HEK293 (cell line): Measurements from ENCODE around the gene ZFYVE28.

Source experiments
- CTCF ChIA-PET: fragments of 350-600 bp; formaldehyde crosslinking; extraction: SDS; loops from one replicate; lab custom pipeline; 2021; ENCODE audit warnings: antibody characterized with exemption; lab: Yijun Ruan, JAX
- POLR2A ChIA-PET: fragments of 300-600 bp; formaldehyde crosslinking; extraction: SDS; loops from one replicate; lab custom pipeline; 2020; ENCODE audit warnings: antibody characterized with exemption, inconsistent platforms; lab: Yijun Ruan, JAX
- H3K27ac ChIP-seq: fragments of 200-500 bp; sonication (Bioruptor generic); 2 replicates; pipeline ENCODE4 v1.5.1; 2014; ENCODE audit warnings: low read depth, low read length, control low read depth, inconsistent platforms; ENCODE audit errors: extremely low read depth
- H3K36me3 ChIP-seq, 2 experiments: fragments of 200-500 bp in 1 of 2; sonication (Bioruptor generic) in 1 of 2; 1 replicate in 1 of 2; 2 replicates in 1 of 2; pipeline ENCODE4 v1.5.1; 2014 to 2017; ENCODE audit warnings: inconsistent platforms in 2 of 2, low read length in 2 of 2; ENCODE audit not compliant: control insufficient read depth in 2 of 2, insufficient read depth in 1 of 2
- H3K4me1 ChIP-seq: fragments of 200-500 bp; sonication (Bioruptor generic); 2 replicates; pipeline ENCODE4 v1.5.1; 2014; ENCODE audit warnings: mild to moderate bottlenecking, low read length, inconsistent platforms; ENCODE audit not compliant: control insufficient read depth, insufficient read depth
- H3K4me3 ChIP-seq: 2 replicates; pipeline ENCODE4 v1.5.1; 2011; ENCODE audit warnings: low read depth, mild to moderate bottlenecking, control low read depth, low read length, moderate library complexity
- H3K9me3 ChIP-seq: fragments of 200-500 bp; sonication (Bioruptor generic); 2 replicates; pipeline ENCODE4 v1.5.1; 2014; ENCODE audit warnings: low read depth, low read length, inconsistent platforms; ENCODE audit not compliant: control insufficient read depth, insufficient read depth
- GLIS1 ChIP-seq: fragments of 450-650 bp; formaldehyde crosslinking; IDR thresholded peaks from 2 replicates; pipeline ENCODE4 v1.5.1; 2016; ENCODE audit warnings: missing biosample characterization, missing genetic modification characterization
- KLF8 ChIP-seq: fragments of 450-650 bp; formaldehyde crosslinking; IDR thresholded peaks from 2 replicates; pipeline ENCODE4 v1.5.1; 2016; ENCODE audit warnings: missing biosample characterization, missing genetic modification characterization
- PRDM10 ChIP-seq: fragments of 450-650 bp; formaldehyde crosslinking; IDR thresholded peaks from 2 replicates; pipeline ENCODE4 v1.5.1; 2016; ENCODE audit warnings: missing biosample characterization, missing genetic modification characterization
- ZBTB17 ChIP-seq: fragments of 450-650 bp; formaldehyde crosslinking; IDR thresholded peaks from 2 replicates; pipeline ENCODE4 v1.5.1; 2016; ENCODE audit warnings: missing biosample characterization, missing genetic modification characterization
- ZFHX2 ChIP-seq: fragments of 450-650 bp; formaldehyde crosslinking; conservative IDR thresholded peaks from 2 replicates; pipeline ENCODE4 v1.5.1; 2016; ENCODE audit warnings: missing biosample characterization, missing genetic modification characterization
- ZIC2 ChIP-seq: fragments of 450-650 bp; formaldehyde crosslinking; IDR thresholded peaks from 2 replicates; pipeline ENCODE4 v1.5.1; 2016; ENCODE audit warnings: missing biosample characterization, missing genetic modification characterization
- ZNF148 ChIP-seq: fragments of 450-650 bp; formaldehyde crosslinking; IDR thresholded peaks from 2 replicates; pipeline ENCODE4 v1.5.0; 2017; ENCODE audit warnings: missing biosample characterization, missing genetic modification characterization, borderline replicate concordance
- ZNF174 ChIP-seq: fragments of 450-650 bp; formaldehyde crosslinking; IDR thresholded peaks from 2 replicates; pipeline ENCODE4 v1.5.0; 2017; ENCODE audit warnings: missing biosample characterization, mild to moderate bottlenecking, missing genetic modification characterization
- ZNF2 ChIP-seq: fragments of 450-650 bp; formaldehyde crosslinking; IDR thresholded peaks from 2 replicates; pipeline ENCODE4 v1.5.1; 2016; ENCODE audit warnings: missing biosample characterization, missing genetic modification characterization
- ZNF23 ChIP-seq: fragments of 450-650 bp; formaldehyde crosslinking; IDR thresholded peaks from 2 replicates; pipeline ENCODE4 v1.5.1; 2016; ENCODE audit warnings: missing biosample characterization, missing genetic modification characterization, borderline replicate concordance
- ZNF239 ChIP-seq: fragments of 450-650 bp; formaldehyde crosslinking; IDR thresholded peaks from 2 replicates; pipeline ENCODE4 v1.5.1; 2016; ENCODE audit warnings: missing biosample characterization, missing genetic modification characterization
- ZNF311 ChIP-seq: fragments of 450-650 bp; formaldehyde crosslinking; IDR thresholded peaks from 2 replicates; pipeline ENCODE4 v1.5.1; 2017; ENCODE audit warnings: missing biosample characterization, missing genetic modification characterization, borderline replicate concordance
- ZNF324 ChIP-seq: fragments of 450-650 bp; formaldehyde crosslinking; IDR thresholded peaks from 2 replicates; pipeline ENCODE4 v1.5.1; 2016; ENCODE audit warnings: missing biosample characterization, missing genetic modification characterization
- ZNF341 ChIP-seq: fragments of 450-650 bp; formaldehyde crosslinking; IDR thresholded peaks from 2 replicates; pipeline ENCODE4; 2016; ENCODE audit warnings: low read depth, missing biosample characterization, missing genetic modification characterization
- ZNF394 ChIP-seq: fragments of 450-650 bp; formaldehyde crosslinking; IDR thresholded peaks from 2 replicates; pipeline ENCODE4 v1.5.1; 2016; ENCODE audit warnings: missing biosample characterization, missing genetic modification characterization, mild to moderate bottlenecking, moderate library complexity, borderline replicate concordance
- ZNF768 ChIP-seq: fragments of 450-650 bp; formaldehyde crosslinking; IDR thresholded peaks from 2 replicates; pipeline ENCODE4 v1.5.1; 2018; ENCODE audit warnings: missing biosample characterization, mild to moderate bottlenecking, missing genetic modification characterization
- ZNF792 ChIP-seq: fragments of 450-650 bp; formaldehyde crosslinking; IDR thresholded peaks from 2 replicates; pipeline ENCODE4 v1.5.1; 2016; ENCODE audit warnings: missing biosample characterization, missing genetic modification characterization
- ZSCAN23 ChIP-seq: fragments of 450-650 bp; formaldehyde crosslinking; IDR thresholded peaks from 2 replicates; pipeline ENCODE4 v1.5.1; 2016; ENCODE audit warnings: missing biosample characterization, missing genetic modification characterization
- TF ChIP-seq, protein P1 (sequence below): fragments of 450-650 bp; formaldehyde crosslinking; IDR thresholded peaks from 2 replicates; pipeline ENCODE4 v1.5.1; 2016; ENCODE audit warnings: missing biosample characterization, missing genetic modification characterization
- TF ChIP-seq, protein P2 (sequence below): fragments of 450-650 bp; IDR thresholded peaks from 2 replicates; pipeline ENCODE4 v1.5.1; 2018; ENCODE audit warnings: missing biosample characterization, mild to moderate bottlenecking, missing genetic modification characterization
- TF ChIP-seq, protein P3 (sequence below): fragments of 450-650 bp; formaldehyde crosslinking; IDR thresholded peaks from 2 replicates; pipeline ENCODE4 v1.5.1; 2016; ENCODE audit warnings: missing biosample characterization, missing genetic modification characterization
- TF ChIP-seq, protein P4 (sequence below): fragments of 450-650 bp; formaldehyde crosslinking; IDR thresholded peaks from 2 replicates; pipeline ENCODE4 v1.5.1; 2016; ENCODE audit warnings: missing biosample characterization, missing genetic modification characterization

ZFYVE28 gene

GRCh38 chr4:2332201-2332975 is 86.1 kb downstream of the ZFYVE28 start:
- H3K36me3 ChIP-seq, result no peaks in the 10 kb centered on the region
- no peak overlapping the region for H3K4me3 ChIP-seq
- TF ChIP-seq ZIC2 (tag by site-specific recombination), result peak; percentile 72
- TF ChIP-seq, protein P1, sequence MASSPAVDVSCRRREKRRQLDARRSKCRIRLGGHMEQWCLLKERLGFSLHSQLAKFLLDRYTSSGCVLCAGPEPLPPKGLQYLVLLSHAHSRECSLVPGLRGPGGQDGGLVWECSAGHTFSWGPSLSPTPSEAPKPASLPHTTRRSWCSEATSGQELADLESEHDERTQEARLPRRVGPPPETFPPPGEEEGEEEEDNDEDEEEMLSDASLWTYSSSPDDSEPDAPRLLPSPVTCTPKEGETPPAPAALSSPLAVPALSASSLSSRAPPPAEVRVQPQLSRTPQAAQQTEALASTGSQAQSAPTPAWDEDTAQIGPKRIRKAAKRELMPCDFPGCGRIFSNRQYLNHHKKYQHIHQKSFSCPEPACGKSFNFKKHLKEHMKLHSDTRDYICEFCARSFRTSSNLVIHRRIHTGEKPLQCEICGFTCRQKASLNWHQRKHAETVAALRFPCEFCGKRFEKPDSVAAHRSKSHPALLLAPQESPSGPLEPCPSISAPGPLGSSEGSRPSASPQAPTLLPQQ (tag by site-specific recombination), result 0 out of 2 replicates have a peak, but pooled peaks have one; percentile 11
- TF ChIP-seq ZNF324 (tag by site-specific recombination), result no peak
- TF ChIP-seq ZSCAN23 (tag by site-specific recombination), result no peak
- TF ChIP-seq ZNF792 (tag by site-specific recombination), result 0 out of 2 replicates have a peak, but pooled peaks have one; percentile 62
- TF ChIP-seq ZNF768 (tag by site-specific recombination), result no peak
- no peak for TF ChIP-seq KLF8 (tag by site-specific recombination)
- TF ChIP-seq ZFHX2 (tag by site-specific recombination), result no peak
- no peak for TF ChIP-seq ZNF2 (tag by site-specific recombination)
- TF ChIP-seq GLIS1 (tag by site-specific recombination), result peak; percentile 40
- TF ChIP-seq, protein P2, sequence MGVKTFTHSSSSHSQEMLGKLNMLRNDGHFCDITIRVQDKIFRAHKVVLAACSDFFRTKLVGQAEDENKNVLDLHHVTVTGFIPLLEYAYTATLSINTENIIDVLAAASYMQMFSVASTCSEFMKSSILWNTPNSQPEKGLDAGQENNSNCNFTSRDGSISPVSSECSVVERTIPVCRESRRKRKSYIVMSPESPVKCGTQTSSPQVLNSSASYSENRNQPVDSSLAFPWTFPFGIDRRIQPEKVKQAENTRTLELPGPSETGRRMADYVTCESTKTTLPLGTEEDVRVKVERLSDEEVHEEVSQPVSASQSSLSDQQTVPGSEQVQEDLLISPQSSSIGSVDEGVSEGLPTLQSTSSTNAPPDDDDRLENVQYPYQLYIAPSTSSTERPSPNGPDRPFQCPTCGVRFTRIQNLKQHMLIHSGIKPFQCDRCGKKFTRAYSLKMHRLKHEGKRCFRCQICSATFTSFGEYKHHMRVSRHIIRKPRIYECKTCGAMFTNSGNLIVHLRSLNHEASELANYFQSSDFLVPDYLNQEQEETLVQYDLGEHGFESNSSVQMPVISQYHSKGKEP, result no peak
- no peak for TF ChIP-seq ZNF148 (tag by site-specific recombination)
- no peak for TF ChIP-seq ZNF394 (tag by site-specific recombination)
- TF ChIP-seq, protein P3, sequence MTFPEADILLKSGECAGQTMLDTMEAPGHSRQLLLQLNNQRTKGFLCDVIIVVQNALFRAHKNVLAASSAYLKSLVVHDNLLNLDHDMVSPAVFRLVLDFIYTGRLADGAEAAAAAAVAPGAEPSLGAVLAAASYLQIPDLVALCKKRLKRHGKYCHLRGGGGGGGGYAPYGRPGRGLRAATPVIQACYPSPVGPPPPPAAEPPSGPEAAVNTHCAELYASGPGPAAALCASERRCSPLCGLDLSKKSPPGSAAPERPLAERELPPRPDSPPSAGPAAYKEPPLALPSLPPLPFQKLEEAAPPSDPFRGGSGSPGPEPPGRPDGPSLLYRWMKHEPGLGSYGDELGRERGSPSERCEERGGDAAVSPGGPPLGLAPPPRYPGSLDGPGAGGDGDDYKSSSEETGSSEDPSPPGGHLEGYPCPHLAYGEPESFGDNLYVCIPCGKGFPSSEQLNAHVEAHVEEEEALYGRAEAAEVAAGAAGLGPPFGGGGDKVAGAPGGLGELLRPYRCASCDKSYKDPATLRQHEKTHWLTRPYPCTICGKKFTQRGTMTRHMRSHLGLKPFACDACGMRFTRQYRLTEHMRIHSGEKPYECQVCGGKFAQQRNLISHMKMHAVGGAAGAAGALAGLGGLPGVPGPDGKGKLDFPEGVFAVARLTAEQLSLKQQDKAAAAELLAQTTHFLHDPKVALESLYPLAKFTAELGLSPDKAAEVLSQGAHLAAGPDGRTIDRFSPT (tag by site-specific recombination), result no peak
- no peak for TF ChIP-seq PRDM10 (tag by site-specific recombination)
- no peak for TF ChIP-seq ZNF23 (tag by site-specific recombination)
- TF ChIP-seq, protein P4, sequence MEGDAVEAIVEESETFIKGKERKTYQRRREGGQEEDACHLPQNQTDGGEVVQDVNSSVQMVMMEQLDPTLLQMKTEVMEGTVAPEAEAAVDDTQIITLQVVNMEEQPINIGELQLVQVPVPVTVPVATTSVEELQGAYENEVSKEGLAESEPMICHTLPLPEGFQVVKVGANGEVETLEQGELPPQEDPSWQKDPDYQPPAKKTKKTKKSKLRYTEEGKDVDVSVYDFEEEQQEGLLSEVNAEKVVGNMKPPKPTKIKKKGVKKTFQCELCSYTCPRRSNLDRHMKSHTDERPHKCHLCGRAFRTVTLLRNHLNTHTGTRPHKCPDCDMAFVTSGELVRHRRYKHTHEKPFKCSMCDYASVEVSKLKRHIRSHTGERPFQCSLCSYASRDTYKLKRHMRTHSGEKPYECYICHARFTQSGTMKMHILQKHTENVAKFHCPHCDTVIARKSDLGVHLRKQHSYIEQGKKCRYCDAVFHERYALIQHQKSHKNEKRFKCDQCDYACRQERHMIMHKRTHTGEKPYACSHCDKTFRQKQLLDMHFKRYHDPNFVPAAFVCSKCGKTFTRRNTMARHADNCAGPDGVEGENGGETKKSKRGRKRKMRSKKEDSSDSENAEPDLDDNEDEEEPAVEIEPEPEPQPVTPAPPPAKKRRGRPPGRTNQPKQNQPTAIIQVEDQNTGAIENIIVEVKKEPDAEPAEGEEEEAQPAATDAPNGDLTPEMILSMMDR (tag by site-specific recombination), result no peak
- TF ChIP-seq ZNF341, result peak; percentile 63
- no peak for TF ChIP-seq ZNF174 (tag by site-specific recombination)
- no peak for TF ChIP-seq ZBTB17 (tag by site-specific recombination)
- TF ChIP-seq ZNF311 (tag by site-specific recombination), result no peak
- no peak for TF ChIP-seq ZNF239 (tag by site-specific recombination)
- ChIA-PET CTCF (no interaction called here), POLR2A (no interaction called here)
- H3K9me3 ChIP-seq, result no peaks in the 10 kb centered on the region
- peaks cover 6% of the 10 kb centered on the region for H3K4me1 ChIP-seq
- no peak overlapping the region for H3K27ac ChIP-seq
